HepG2 (cell line): Measurements from ENCODE around the gene CYP20A1. TPM values are rescaled to one million over a fixed set of nuclear protein-coding genes. Genes with fewer than 3 reads are reported as not detected.

Experiments
- ELF1 ChIP-seq: sonication (generic); formaldehyde crosslinking; IDR thresholded peaks from 2 replicates; pipeline ENCODE4 v1.4.0; 2020; ENCODE audit warnings: missing genetic modification reagents
- ELF3 ChIP-seq: IDR thresholded peaks from 2 replicates; pipeline ENCODE4 v1.6.1; 2016; ENCODE audit warnings: missing genetic modification reagents, missing compliant biosample characterization
- IRF2 ChIP-seq: IDR thresholded peaks from 2 replicates; pipeline ENCODE4 v1.6.1; 2018; ENCODE audit warnings: missing genetic modification reagents, missing compliant biosample characterization
- IRX3 ChIP-seq: sonication (generic); formaldehyde crosslinking; IDR thresholded peaks from 2 replicates; pipeline ENCODE4 v1.8.1; 2023; ENCODE audit warnings: mild to moderate bottlenecking, low read depth, missing genetic modification reagents, borderline replicate concordance
- NFYB ChIP-seq: sonication (generic); formaldehyde crosslinking; IDR thresholded peaks from 2 replicates; pipeline ENCODE4 v1.4.0; 2020; ENCODE audit warnings: missing genetic modification reagents
- RARG ChIP-seq: sonication (generic); formaldehyde crosslinking; IDR thresholded peaks from 2 replicates; pipeline ENCODE4 v1.4.0; 2020; ENCODE audit warnings: low read depth, mild to moderate bottlenecking, missing genetic modification reagents
- SRSF1 ChIP-seq: fragments of 200-400 bp; formaldehyde crosslinking; optimal IDR thresholded peaks from 2 replicates; pipeline ENCODE3; 2017; ENCODE audit warnings: mild to moderate bottlenecking, low read depth, low read length, moderate library complexity
- ZNF232 ChIP-seq: sonication (generic); formaldehyde crosslinking; IDR thresholded peaks from 2 replicates; pipeline ENCODE4 v1.4.0; 2020; ENCODE audit warnings: missing genetic modification reagents, borderline replicate concordance
- ZNF382 ChIP-seq: sonication (generic); formaldehyde crosslinking; IDR thresholded peaks from 2 replicates; pipeline ENCODE4 v1.5.0; 2020; ENCODE audit warnings: missing genetic modification reagents, mild to moderate bottlenecking, borderline replicate concordance
- polyA plus RNA-seq, 8 experiments: library from polyadenylated mRNA; depleted of rRNA in 3 of 8; stranded (reverse) in 7 of 8; unstranded in 1 of 8; fragments of >200 nt; fragmentation: Illumina TruSeq in 4 of 8; extraction: Trizol in 4 of 8; gene quantifications; 2 replicates each; pipeline versions ENCODE4 v1.2.1 to v1.2.3, GENCODE V29; 2011 to 2016; ENCODE audit warnings: low read depth in 4 of 8, missing spikeins in 1 of 8, mixed read lengths in 1 of 8; ENCODE audit not compliant: insufficient read depth in 1 of 8
- total RNA-seq, 5 experiments: library from RNA; depleted of rRNA; stranded (reverse); fragments of >200 nt; fragmentation: Illumina TruSeq; extraction: Trizol; gene quantifications; 2 replicates each; pipeline ENCODE4 v1.2.3, GENCODE V29; 2016; ENCODE audit warnings: low read depth in 1 of 5
- TF ChIP-seq, protein P1 (sequence below): sonication (generic); formaldehyde crosslinking; IDR thresholded peaks from 2 replicates; pipeline ENCODE4 v1.4.0; 2020; ENCODE audit warnings: mild to moderate bottlenecking, missing genetic modification reagents
- TF ChIP-seq, protein P2 (sequence below): IDR thresholded peaks from 2 replicates; pipeline ENCODE4 v1.6.1; 2016
- TF ChIP-seq, protein P3 (sequence below): sonication (generic); formaldehyde crosslinking; IDR thresholded peaks from 2 replicates; pipeline ENCODE4 v1.4.0; 2020; ENCODE audit warnings: missing genetic modification reagents
- TF ChIP-seq, protein P4 (sequence below): sonication (generic); formaldehyde crosslinking; IDR thresholded peaks from 2 replicates; pipeline ENCODE4 v1.8.0; 2022; ENCODE audit warnings: low read depth, missing genetic modification reagents
- TF ChIP-seq, protein P5 (sequence below): sonication (generic); formaldehyde crosslinking; IDR thresholded peaks from 2 replicates; pipeline ENCODE4 v1.5.0; 2020; ENCODE audit warnings: mild to moderate bottlenecking, missing genetic modification reagents
- TF ChIP-seq, protein P6 (sequence below): sonication (generic); formaldehyde crosslinking; IDR thresholded peaks from 2 replicates; pipeline ENCODE4 v1.4.0; 2020; ENCODE audit warnings: missing genetic modification reagents, mild to moderate bottlenecking, borderline replicate concordance

CYP20A1 gene
- total and polyA plus RNA-seq, 2 of the 13 experiments (the other 11 are each of a cell fraction or from before 2014, with no cell fraction given), result 9.6 to 35.3 TPM

DNA sequence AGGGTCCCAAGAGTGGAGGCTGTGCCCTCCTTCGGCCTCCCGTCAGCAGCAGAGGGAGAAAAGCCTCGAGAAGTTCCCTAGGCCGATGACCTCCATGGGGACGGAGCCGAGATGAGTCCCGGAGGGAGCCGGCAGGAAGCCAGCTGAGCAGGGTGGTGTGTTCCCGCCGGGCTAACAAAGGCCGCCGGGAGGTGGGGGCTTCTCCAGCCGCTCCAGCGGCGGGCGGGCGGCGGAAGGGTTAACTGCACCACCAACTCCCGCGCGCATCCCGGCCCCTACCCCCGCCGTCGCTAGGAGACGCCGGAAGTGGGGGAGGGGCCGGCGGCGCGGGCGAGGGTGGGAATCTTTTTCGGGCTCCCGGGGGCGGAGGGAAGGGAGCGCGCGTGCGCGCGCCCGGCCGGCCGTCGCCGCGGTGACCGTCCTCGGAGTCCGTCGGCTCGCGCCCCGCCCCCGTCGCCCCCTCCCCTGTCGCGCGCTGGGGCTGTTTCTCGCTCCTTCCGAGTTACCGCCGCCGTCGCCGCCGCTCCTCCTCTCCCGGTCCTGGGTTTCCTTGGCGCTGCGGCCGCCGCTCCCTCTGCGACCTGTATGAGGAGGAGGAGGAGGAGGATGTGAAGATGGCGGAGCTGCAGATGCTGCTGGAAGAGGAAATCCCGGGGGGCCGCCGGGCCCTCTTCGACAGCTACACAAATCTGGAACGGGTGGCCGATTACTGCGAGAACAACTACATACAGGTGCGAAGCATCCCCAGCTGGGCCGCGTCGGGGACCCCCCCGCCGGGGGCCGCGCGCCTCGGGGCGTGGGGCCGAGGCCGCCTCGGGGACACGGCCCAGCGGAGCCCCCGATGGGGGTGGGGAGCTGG lies 89.3 kb downstream of the CYP20A1 start, which contains the start of gene ABI2 (continued):
- TF ChIP-seq, protein P1, sequence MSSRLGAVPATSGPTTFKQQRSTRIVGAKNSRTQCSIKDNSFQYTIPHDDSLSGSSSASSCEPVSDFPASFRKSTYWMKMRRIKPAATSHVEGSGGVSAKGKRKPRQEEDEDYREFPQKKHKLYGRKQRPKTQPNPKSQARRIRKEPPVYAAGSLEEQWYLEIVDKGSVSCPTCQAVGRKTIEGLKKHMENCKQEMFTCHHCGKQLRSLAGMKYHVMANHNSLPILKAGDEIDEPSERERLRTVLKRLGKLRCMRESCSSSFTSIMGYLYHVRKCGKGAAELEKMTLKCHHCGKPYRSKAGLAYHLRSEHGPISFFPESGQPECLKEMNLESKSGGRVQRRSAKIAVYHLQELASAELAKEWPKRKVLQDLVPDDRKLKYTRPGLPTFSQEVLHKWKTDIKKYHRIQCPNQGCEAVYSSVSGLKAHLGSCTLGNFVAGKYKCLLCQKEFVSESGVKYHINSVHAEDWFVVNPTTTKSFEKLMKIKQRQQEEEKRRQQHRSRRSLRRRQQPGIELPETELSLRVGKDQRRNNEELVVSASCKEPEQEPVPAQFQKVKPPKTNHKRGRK (CRISPR knock-in tag), result peak; percentile 69; the same call in 1 of the 2 replicates
- TF ChIP-seq IRF2 (0 out of 2 replicates have a peak, but pooled peaks have one; percentile 59), ZNF382 (CRISPR knock-in tag) (no peak), SRSF1 (peak; percentile 28), RARG (CRISPR knock-in tag) (no peak), IRX3 (CRISPR knock-in tag) (peak; percentile 87), ZNF232 (peak; percentile 87; the same call in 1 of the 2 replicates), ELF3 (CRISPR knock-in tag) (peak; percentile 9; the same call in 1 of the 2 replicates), ELF1 (CRISPR knock-in tag) (peak; percentile 67), NFYB (CRISPR knock-in tag) (0 out of 2 replicates have a peak, but pooled peaks have one; percentile 1)
- TF ChIP-seq, protein P2, sequence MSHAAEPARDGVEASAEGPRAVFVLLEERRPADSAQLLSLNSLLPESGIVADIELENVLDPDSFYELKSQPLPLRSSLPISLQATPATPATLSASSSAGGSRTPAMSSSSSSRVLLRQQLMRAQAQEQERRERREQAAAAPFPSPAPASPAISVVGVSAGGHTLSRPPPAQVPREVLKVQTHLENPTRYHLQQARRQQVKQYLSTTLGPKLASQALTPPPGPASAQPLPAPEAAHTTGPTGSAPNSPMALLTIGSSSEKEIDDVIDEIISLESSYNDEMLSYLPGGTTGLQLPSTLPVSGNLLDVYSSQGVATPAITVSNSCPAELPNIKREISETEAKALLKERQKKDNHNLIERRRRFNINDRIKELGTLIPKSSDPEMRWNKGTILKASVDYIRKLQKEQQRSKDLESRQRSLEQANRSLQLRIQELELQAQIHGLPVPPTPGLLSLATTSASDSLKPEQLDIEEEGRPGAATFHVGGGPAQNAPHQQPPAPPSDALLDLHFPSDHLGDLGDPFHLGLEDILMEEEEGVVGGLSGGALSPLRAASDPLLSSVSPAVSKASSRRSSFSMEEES (CRISPR knock-in tag), result peak; percentile 66
- TF ChIP-seq, protein P3, sequence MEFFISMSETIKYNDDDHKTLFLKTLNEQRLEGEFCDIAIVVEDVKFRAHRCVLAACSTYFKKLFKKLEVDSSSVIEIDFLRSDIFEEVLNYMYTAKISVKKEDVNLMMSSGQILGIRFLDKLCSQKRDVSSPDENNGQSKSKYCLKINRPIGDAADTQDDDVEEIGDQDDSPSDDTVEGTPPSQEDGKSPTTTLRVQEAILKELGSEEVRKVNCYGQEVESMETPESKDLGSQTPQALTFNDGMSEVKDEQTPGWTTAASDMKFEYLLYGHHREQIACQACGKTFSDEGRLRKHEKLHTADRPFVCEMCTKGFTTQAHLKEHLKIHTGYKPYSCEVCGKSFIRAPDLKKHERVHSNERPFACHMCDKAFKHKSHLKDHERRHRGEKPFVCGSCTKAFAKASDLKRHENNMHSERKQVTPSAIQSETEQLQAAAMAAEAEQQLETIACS (CRISPR knock-in tag), result peak; percentile 92
- TF ChIP-seq, protein P4, sequence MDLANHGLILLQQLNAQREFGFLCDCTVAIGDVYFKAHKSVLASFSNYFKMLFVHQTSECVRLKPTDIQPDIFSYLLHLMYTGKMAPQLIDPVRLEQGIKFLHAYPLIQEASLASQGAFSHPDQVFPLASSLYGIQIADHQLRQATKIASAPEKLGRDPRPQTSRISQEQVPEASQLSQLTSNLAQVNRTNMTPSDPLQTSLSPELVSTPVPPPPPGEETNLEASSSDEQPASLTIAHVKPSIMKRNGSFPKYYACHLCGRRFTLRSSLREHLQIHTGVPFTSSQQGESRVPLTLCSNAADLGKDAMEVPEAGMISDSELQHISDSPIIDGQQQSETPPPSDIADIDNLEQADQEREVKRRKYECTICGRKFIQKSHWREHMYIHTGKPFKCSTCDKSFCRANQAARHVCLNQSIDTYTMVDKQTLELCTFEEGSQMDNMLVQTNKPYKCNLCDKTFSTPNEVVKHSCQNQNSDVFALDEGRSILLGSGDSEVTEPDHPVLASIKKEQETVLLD (CRISPR knock-in tag), result peak; percentile 80
- TF ChIP-seq, protein P5, sequence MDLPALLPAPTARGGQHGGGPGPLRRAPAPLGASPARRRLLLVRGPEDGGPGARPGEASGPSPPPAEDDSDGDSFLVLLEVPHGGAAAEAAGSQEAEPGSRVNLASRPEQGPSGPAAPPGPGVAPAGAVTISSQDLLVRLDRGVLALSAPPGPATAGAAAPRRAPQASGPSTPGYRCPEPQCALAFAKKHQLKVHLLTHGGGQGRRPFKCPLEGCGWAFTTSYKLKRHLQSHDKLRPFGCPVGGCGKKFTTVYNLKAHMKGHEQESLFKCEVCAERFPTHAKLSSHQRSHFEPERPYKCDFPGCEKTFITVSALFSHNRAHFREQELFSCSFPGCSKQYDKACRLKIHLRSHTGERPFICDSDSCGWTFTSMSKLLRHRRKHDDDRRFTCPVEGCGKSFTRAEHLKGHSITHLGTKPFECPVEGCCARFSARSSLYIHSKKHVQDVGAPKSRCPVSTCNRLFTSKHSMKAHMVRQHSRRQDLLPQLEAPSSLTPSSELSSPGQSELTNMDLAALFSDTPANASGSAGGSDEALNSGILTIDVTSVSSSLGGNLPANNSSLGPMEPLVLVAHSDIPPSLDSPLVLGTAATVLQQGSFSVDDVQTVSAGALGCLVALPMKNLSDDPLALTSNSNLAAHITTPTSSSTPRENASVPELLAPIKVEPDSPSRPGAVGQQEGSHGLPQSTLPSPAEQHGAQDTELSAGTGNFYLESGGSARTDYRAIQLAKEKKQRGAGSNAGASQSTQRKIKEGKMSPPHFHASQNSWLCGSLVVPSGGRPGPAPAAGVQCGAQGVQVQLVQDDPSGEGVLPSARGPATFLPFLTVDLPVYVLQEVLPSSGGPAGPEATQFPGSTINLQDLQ (CRISPR knock-in tag), result peak; percentile 88; the same call in 1 of the 2 replicates
- TF ChIP-seq, protein P6, sequence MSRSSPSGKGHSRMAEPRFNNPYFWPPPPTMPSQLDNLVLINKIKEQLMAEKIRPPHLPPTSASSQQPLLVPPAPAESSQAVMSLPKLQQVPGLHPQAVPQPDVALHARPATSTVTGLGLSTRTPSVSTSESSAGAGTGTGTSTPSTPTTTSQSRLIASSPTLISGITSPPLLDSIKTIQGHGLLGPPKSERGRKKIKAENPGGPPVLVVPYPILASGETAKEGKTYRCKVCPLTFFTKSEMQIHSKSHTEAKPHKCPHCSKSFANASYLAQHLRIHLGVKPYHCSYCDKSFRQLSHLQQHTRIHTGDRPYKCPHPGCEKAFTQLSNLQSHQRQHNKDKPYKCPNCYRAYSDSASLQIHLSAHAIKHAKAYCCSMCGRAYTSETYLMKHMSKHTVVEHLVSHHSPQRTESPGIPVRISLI (CRISPR knock-in tag), result peak; percentile 46; the same call in 1 of the 2 replicates
